Upper lobe of left lung (tissue), 6 donors: ENCODE data around the gene ATXN7L2. TPM values are rescaled to one million over a fixed set of nuclear protein-coding genes. Genes with fewer than 3 reads are reported as not detected.

Experiments used
- ATAC-seq, 2 donors: fragments of 200-7000 bp; cut with Tn5 transposase; one replicate each; pipeline ENCODE4 v1.9.1; 2022; ENCODE audit warnings: mild to moderate bottlenecking in 2 of 2, moderate library complexity in 2 of 2; ENCODE audit not compliant: low FRiP score in 2 of 2
- DNase-seq, 2 donors: peaks; one replicate each; pipeline ENCODE4 v3.0.0-alpha.2; 2019 to 2020
- H3K27ac ChIP-seq, 4 donors: fragments of 200-600 bp; sonication (generic); one replicate each; pipeline ENCODE4 v1.5.1; 2016 to 2019
- H3K27me3 ChIP-seq, 4 donors: fragments of 200-600 bp; sonication (generic); one replicate each; pipeline ENCODE4 v1.5.1; 2017 to 2019
- H3K36me3 ChIP-seq, 4 donors: fragments of 200-600 bp; sonication (generic); one replicate each; pipeline ENCODE4 v1.5.1; 2016 to 2019
- H3K4me1 ChIP-seq, 4 donors: fragments of 200-600 bp; sonication (generic); one replicate each; pipeline ENCODE4 v1.5.1; 2018 to 2019
- H3K4me3 ChIP-seq, 4 donors: fragments of 200-600 bp; sonication (generic); one replicate each; pipeline ENCODE4 v1.5.1; 2017 to 2019; ENCODE audit warnings: mild to moderate bottlenecking in 2 of 4, moderate library complexity in 1 of 4
- H3K9me3 ChIP-seq, 4 donors: fragments of 200-600 bp; sonication (generic); one replicate each; pipeline ENCODE4 v1.5.1; 2018 to 2019
- CTCF ChIP-seq, 6 experiments: fragments of 450-650 bp in 4 of 6; fragments of 200-600 bp in 2 of 6; sonication (generic) in 2 of 6; IDR thresholded peaks; one replicate each; pipeline ENCODE4 v1.5.1; 2016 to 2019; ENCODE audit warnings: antibody characterized with exemption in 6 of 6
- EP300 ChIP-seq, 4 donors: sonication (generic); formaldehyde crosslinking; IDR thresholded peaks; one replicate each; pipeline ENCODE4 v1.5.1; 2017; ENCODE audit warnings: antibody characterized with exemption in 4 of 4, control low read depth in 2 of 4
- POLR2A ChIP-seq, 4 donors: fragments of 450-650 bp; IDR thresholded peaks; one replicate each; pipeline ENCODE4 v1.5.1; 2016 to 2017; ENCODE audit warnings: antibody characterized with exemption in 4 of 4, mild to moderate bottlenecking in 2 of 4
- POLR2AphosphoS5 ChIP-seq, 2 donors: sonication (generic); formaldehyde crosslinking; IDR thresholded peaks; one replicate each; pipeline ENCODE4 v1.5.1; 2017; ENCODE audit warnings: antibody characterized with exemption in 2 of 2
- whole genome bisulfite sequencing, 2 donors: methylation state at CpG; one replicate each; pipeline ENCODE4 v1.1.5; 2017 to 2018; 5-methylcytosine and 5-hydroxymethylcytosine counted together
- total RNA-seq, 6 donors: library from RNA; depleted of rRNA in 4 of 6; stranded (reverse); fragments of >200 nt in 4 of 6; gene quantifications; one replicate each; pipeline versions ENCODE4 v1.1.0 to v1.2.1, GENCODE V29; 2016 to 2021
- donor health status: DM: no; HTN: no; CAD: no; lungs with moderate emphysema.
- donor health status: DM: no; HTN: yes; CAD: no; lungs with severe emphysema.

Gene ATXN7L2
- total RNA-seq, 6 donors from 2014 or later = 2.3 to 19.9 (median 5.3) TPM

DNA sequence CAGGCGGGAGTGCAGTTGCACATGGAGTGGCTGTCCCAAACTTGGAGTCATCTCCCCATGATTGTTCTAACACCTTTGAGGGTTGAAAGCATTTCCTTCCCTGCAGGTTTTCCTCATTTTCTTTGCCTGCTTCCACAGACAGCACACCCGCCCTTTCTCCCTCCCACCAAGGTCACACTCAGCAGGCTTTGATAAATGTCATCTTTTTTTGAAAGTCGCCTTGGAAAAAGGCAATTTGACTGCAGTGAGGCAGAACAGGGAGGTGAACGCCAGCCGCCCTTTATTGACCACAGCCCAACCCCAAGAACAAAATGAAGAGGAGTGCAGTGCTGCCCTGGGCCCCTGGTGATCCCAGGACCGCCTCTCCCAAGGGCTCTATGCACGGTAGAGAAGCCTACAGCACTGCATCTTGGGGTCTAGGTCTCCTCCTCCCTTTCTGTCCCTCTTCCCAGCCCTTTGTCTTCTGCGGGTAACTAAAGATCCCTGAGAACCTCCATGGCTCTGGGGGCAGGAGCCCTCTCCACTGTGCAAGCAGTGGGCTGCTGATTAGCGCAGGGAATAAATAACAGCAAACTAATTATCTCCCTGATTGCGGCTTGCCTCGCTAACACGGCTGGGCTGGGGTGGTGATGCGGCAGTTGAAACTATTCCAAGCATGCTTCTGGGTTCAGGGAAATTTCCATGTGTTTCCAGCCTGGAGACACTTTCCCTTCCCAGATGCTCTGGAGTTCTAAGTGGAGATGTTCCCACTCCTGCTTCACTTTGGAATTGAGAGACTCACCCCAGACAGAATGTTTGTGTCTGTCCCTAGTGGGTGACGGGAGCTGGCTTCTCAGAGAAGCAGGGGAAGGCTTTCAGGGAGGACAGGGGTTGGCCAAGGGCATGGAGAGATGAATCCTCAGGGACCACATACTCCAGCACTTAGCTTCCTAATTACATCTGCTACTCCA lies 37.6 kb downstream of the ATXN7L2 start:
- no peaks in the 10 kb centered on the region for H3K27me3 ChIP-seq
- 75 to 87% methylated on average over 14 of the region's 14 CpGs for WGBS, 2 donors
- no peaks in the 10 kb centered on the region for H3K36me3 ChIP-seq
- no peaks in the 10 kb centered on the region for H3K9me3 ChIP-seq
- DNase-seq = no peak
- H3K4me1 ChIP-seq = no peaks in the 10 kb centered on the region
- no peak for TF ChIP-seq POLR2A (IDR thresholded peaks at IDR 0.05)
- TF ChIP-seq POLR2AphosphoS5 (IDR thresholded peaks at IDR 0.05) = no peak
- no peak for TF ChIP-seq CTCF (IDR thresholded peaks at IDR 0.05)
- TF ChIP-seq EP300 (IDR thresholded peaks at IDR 0.05) = no peak
- no peak overlapping the region for H3K27ac ChIP-seq
- no peak overlapping the region for H3K4me3 ChIP-seq
- ATAC-seq = no peak

GRCh38 chr1:109522026-109522425 lies 38.3 kb downstream of the ATXN7L2 start:
- H3K9me3 ChIP-seq = no peaks in the 10 kb centered on the region
- H3K4me1 ChIP-seq = no peaks in the 10 kb centered on the region
- H3K27me3 ChIP-seq = no peaks in the 10 kb centered on the region
- H3K4me3 ChIP-seq = no peak overlapping the region
- no peak for ATAC-seq
- no peaks in the 10 kb centered on the region for H3K36me3 ChIP-seq
- TF ChIP-seq POLR2AphosphoS5 (IDR thresholded peaks at IDR 0.05) = no peak
- TF ChIP-seq CTCF (IDR thresholded peaks at IDR 0.05) = no peak
- no peak for TF ChIP-seq EP300 (IDR thresholded peaks at IDR 0.05)
- TF ChIP-seq POLR2A (IDR thresholded peaks at IDR 0.05) = no peak
- no peak overlapping the region for H3K27ac ChIP-seq
- no peak for DNase-seq
- 89 to 91% methylated on average over 7 of the region's 7 CpGs for WGBS, 2 donors

DNA sequence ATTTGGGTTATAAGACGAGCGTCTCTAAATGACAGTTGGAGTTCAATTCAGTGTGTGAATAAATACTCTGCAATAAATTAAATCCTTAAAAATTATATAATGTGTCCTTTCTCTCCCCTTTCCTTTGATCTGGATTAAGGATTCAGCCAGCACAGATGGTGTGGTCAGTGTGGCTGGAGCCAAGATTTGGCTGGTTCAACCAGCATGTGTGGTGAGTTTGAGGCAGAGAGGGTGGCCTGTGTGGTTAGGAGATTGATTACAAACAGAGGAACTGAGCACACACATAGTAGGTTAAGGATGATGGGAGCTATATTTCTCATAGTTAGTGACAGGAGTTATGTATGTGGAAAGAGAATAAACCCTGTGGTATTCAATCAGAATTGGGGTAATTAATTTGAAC lies 40.0 kb downstream of the ATXN7L2 start:
- no peaks in the 10 kb centered on the region for H3K4me1 ChIP-seq
- no peaks in the 10 kb centered on the region for H3K9me3 ChIP-seq
- ATAC-seq = no peak
- TF ChIP-seq POLR2AphosphoS5 (IDR thresholded peaks at IDR 0.05) (no peak), POLR2A (IDR thresholded peaks at IDR 0.05) (no peak), CTCF (IDR thresholded peaks at IDR 0.05) (no peak), EP300 (IDR thresholded peaks at IDR 0.05) (no peak)
- DNase-seq = no peak
- no peak overlapping the region for H3K27ac ChIP-seq
- WGBS, 2 donors = 92 to 93% methylated on average over 2 of the region's 2 CpGs
- H3K27me3 ChIP-seq = no peaks in the 10 kb centered on the region
- H3K36me3 ChIP-seq = no peaks in the 10 kb centered on the region
- H3K4me3 ChIP-seq = no peak overlapping the region

- Histone ChIP-seq H3K36me3 (no peaks in the 10 kb centered on the region), H3K27ac (no peak overlapping the region), H3K4me3 (no peak overlapping the region), H3K9me3 (no peaks in the 10 kb centered on the region), H3K27me3 (no peaks in the 10 kb centered on the region), H3K4me1 (peaks cover 0 to 5% (median 4%) of the 10 kb centered on the region in 4 donors)
- DNase-seq (no peak), ATAC-seq (no peak)
- TF ChIP-seq EP300 (IDR thresholded peaks at IDR 0.05) (no peak), CTCF (IDR thresholded peaks at IDR 0.05) (no peak), POLR2A (IDR thresholded peaks at IDR 0.05) (no peak), POLR2AphosphoS5 (IDR thresholded peaks at IDR 0.05) (no peak)
- WGBS, 2 donors = 74 to 77% methylated on average over 14 of the region's 14 CpGs
Measured at GRCh38 chr1:109527098-109527811, 43.5 kb downstream of the ATXN7L2 start.
